HG03439 (cell line): ENCODE data around the gene RREB1.
A peak's percentile ranks its signal among the peaks of the same experiment; 100 is the strongest.

ENCODE experiments used
- ATAC-seq: cut with Tn5 transposase; IDR thresholded peaks from one replicate; pipeline ENCODE4 v1.9.1; 2021; ENCODE audit warnings: mild to moderate bottlenecking, moderate library complexity; ENCODE audit not compliant: unreplicated experiment

Gene RREB1

DNA sequence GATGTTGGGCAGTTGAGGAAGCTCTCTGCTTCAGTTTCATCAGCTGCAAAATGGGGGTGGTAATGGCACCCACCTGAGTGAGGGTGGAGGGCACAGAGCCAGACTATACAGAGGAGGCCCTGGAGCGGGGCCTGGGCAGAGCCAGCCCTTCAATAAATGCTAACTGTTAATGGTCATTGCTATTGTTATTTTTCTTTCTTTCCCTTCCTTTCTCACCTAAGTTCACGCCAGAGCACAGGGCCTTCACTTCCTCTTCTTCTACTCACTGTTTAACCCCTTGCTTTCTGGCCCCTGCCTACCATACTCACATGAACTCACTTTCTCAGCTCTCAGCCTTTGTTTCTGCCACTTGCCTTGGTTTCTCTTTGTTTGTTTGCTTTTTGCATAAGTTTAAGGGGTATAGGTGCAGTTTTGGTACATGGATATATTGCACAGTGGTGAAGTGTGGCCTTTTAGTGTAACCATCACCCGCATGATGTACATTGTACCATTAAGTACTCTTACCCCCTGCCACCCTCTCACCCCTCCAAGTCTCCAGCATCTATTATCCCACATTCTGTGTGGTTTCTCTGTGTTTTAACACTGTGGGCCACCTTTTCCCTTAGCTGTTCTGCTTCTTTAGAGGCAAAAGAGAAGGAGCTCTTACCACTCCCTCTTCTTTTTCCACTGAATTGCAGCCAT lies 7.5 kb upstream of the RREB1 start:
- no peak for ATAC-seq

DNA sequence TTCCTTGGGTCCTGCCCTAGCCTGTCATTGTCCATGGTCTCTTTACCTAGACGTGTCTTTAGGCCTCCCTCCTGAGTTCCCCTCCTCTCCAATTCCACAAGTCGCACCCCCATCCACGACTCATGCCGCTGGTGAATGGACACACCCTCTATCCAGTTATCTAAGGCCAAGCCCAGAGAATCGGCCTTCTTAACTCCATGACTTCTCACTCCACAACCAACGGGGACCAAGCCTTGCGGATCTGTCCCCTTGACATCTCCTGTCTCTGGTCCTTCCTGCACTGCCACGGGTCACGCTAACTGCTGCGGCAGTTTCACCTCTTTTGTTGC lies 7.0 kb upstream of the RREB1 start:
- no peak for ATAC-seq

DNA sequence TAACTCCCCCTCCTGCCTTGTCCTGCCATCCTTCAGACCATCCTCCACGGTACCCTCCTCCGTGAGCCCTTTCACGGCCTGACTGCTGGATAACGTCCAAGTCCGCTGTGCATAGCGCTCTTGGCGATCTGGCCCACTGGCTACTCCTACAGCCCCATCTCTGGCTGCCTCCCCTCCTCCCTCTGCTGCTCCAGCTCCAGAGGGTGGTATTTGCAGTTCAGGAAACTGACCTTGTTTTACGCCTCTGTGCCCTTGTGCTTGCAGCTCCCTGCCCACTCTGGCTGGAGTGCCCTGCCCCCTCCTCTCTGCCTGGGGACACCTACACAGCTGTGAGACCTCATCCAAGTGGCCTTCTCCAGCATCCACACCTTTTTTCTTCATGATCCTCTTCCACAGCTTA lies 6.5 kb upstream of the RREB1 start:
- no peak for ATAC-seq

GRCh38 chr6:7104752-7105151 lies 3.0 kb upstream of the RREB1 start:
- no peak for ATAC-seq

DNA sequence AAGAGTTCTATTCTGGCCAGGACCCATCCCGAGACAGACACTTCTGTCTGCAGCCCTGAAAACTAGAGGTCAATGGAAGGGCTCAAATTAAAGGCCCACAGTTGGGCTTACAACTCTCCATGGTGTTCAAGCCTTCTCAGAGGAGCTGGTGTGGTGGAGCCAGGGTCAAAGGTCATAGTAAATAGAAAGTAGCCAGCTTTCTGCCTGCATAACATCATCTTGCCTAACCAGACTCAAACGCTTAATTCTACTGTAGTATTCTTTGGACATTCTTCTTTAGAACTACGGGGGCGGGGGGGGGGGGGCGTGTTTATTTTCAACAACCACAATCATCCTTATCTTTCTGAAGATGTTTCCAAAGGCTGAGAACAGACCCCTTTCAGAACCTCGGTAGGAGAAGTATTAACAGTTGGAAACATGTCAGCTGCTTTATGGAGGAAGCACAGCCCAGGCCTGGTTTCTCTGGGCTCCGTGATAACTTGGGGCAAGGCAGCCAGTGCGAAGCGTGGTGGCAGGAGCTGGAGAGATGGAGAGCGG lies 1.5 kb upstream of the RREB1 start:
- no peak for ATAC-seq

DNA sequence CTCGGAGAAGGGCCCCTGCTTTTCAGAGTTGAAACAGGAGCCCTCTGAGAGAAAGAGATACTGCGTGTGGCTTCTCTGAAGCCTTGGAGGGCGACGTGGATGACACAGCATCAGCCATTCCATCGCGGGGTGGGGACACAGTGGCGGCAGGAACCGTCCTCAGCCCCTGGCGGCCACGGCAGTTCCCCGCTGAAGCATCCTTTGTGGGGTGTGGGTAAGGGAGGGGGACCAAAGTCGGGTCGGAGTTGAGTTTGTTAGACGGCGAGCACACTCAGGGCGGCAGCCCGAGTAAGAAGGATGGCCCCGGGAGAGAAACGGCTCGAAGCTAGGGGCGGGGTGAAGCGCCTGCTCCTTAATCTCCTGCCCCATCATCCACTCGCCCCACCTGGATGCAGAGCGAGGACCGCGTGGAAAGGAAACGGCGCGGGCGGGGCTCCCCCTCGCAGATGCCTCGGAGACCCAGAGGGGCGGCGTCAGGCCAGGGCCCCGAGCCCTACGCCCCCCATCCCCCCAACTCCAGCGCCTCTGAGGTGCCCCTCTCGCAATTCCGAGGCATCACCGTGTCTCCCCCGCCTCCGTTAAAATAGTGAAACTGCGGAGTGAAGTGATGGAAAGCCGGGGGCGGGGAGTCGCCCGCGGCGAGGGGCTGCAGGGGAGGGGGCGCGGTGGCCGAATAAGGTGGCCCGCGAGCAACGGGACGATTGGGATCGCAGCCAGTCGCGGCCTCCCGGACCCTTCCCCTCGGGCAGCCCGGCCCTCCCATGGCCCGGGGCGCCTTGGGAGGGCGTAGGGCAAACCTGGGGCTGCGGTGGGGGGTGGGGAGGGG lies 796 bp upstream of the RREB1 start:
- peak; percentile 34 for ATAC-seq

DNA sequence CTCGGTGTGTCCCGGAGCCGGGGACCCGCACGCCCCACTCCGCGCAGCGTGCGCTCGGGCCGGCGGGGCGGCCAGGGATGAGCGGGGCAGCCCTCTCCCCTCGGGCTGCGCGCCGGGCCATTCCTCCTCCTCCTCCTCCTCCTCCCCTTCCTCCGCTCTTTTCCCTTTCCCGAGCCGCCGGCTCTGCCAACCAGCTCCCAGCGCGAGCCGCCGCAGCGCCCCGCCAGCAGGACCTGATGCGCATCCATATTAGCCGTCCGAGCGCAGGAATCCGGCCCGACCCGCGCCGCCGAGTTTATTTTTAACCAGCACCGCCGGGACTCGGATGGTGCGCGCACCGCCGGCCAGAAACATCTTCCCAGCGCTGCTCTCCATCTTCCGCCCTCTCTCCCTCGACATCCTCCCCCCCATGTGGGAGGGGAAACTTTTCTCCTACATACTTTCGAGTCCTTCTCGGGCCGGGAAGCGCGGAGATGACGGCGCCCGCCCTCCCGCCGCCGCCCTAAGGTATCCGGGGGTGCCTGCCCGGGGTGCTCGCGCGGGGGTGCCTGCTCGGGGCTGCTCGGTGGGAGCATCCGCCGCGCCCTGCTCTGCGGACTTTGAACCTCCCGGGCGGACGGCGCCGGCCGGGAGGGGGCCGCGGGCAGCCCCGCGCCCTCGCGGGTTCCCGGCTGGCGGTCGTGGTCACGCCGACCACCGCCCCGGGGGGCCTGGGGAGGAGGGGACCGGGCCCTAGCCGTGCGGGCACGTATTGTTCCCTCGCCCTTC lies 619 bp downstream of the RREB1 start:
- ATAC-seq: peak; percentile 16

- peak; percentile 15 for ATAC-seq
These were observed 1.4 kb downstream of the RREB1 start for GRCh38 chr6:7108964-7109836.

DNA sequence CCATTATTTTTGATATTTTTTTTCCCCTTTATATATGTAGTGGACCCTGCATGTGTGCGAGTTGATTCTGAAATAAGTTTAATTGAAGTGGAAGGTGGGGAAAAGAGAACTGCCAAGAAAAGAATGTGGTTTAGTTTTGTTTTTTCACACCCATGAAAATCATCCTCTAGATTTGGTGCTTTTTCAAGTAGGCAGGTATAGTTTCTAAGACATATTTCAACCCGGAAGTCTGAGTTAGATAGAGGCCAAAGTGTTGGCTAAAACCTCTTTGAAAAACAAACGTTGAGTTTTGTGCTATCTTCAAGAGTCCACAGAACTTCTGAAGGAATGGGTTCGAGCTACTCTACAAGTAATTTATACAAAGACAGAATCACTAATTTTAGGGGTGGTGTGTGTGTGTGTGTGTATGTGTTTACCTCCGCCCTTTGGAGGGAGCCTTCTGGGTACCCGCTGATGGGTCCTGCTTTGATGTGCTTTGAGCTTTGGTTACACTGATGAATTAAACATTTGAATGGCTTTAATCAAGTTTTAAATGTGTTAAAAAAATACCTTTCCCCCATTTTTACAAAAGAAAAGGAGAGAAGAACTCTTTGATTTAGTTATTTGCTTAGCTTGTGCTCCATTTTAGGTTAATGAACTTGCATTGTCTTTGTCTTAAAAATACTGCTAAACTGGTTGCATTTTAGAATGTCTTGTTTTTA lies 2.5 kb downstream of the RREB1 start:
- ATAC-seq: no peak

GRCh38 chr6:7111095-7111690 lies 3.4 kb downstream of the RREB1 start:
- ATAC-seq: no peak

DNA sequence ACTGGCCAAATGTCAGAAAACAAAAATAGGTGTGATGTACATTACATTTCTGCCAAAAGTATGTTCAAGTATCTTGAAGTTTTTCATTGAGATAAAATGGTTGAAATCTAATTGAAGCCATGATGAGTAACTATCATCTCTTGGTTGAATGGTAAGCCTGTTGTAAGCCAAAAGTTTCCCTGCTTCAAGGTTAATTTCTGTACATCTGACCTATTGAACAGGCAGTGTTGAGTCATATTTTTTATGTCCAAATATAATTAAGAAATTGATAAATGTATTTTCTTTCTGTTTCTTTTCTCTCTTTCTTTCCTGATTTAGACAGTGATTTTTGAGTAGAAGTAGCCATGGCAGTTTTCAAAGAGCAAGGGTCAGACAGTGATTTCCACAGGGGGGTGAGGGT lies 4.4 kb downstream of the RREB1 start:
- no peak for ATAC-seq

DNA sequence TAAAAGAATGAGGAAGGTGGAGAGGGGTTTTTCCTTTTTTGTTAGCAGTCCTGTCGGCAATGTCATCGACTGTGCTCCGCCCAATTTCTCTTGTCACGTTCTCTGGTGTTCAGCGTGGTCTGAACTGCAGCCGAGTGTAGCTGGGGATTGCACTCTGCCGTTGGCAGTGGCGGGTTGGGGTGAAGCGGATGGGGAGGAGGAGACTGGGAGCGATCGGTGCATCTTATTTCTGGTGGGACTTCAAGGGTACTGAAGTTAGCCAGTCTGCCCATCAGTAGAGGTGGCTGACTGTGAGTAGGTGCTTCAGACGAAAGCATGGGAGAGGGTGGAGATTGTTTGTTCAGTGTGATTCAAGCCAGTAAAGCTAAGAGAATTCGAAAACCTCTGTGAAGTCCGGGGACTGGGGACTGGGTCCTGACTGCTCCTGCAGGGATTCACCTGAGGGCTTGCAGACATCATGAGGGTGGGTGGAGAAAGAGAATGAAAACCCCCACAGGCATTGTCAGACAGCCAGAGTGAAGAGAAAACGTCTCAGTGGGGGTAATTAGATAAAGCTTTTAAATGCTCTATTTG lies 5.1 kb downstream of the RREB1 start:
- ATAC-seq: no peak

GRCh38 chr6:7114744-7115458 lies 7.1 kb downstream of the RREB1 start:
- ATAC-seq: no peak

- ATAC-seq: no peak
These were observed 7.9 kb downstream of the RREB1 start for GRCh38 chr6:7115543-7116231.

DNA sequence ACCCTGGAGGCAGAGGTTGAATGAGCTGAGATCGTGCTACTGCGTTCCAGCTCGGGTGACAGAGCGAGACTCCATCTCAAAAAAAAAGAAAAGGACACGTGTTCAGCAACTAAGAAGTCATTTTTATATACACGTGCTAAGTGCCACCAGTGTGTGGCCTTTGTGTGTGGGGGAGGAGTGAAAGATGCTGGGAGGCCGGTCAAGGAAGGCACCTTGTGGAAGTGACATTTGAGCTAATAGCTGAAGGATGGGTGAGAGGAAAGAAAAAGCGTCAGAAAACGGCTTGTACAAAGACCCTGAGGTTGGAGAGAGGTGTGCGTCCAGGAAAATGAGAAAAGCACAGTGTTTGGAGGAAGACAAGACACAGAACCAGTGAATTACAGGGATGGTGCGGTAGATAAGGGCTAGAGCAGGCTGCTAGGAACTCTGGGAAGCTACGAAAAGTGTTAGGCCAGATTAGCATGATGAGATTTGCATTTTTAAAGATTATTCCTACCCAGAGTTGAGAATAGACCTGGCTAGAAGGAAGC lies 11.6 kb downstream of the RREB1 start:
- ATAC-seq: no peak

- ATAC-seq: no peak
These were observed 14.0 kb downstream of the RREB1 start for GRCh38 chr6:7121700-7122241.

GRCh38 chr6:7122684-7123083 lies 14.9 kb downstream of the RREB1 start:
- ATAC-seq: no peak

- no peak for ATAC-seq
These were observed 16.4 kb downstream of the RREB1 start for GRCh38 chr6:7124114-7124513.
